Astrocyte of the spinal cord (primary cell): Measurements from ENCODE around the gene HYAL2.

Source experiments
- DNase-seq: peaks from one replicate; pipeline ENCODE4 v3.0.0; 2011; ENCODE audit warnings: low read depth, low spot score
- H3K4me3 ChIP-seq: 2 replicates; pipeline ENCODE4 v1.5.1; 2011; ENCODE audit warnings: low read depth, mild to moderate bottlenecking, low read length, moderate library complexity
- in situ Hi-C: cut with HindIII; loops from 2 replicates; pipeline ENCODE4 v1.10.0; 2017; ENCODE audit warnings: low sequenced_read_pairs
- TF ChIP-seq, protein P1 (sequence below): IDR thresholded peaks from 2 replicates; pipeline ENCODE4 v1.5.1; 2012; ENCODE audit warnings: low read depth, mild to moderate bottlenecking, low read length, inconsistent platforms

The HYAL2 gene

GRCh38 chr3:50269977-50270413 is 52.5 kb downstream of the HYAL2 start:
- no peak overlapping the region for H3K4me3 ChIP-seq
- DNase-seq: no peak
- TF ChIP-seq, protein P1, sequence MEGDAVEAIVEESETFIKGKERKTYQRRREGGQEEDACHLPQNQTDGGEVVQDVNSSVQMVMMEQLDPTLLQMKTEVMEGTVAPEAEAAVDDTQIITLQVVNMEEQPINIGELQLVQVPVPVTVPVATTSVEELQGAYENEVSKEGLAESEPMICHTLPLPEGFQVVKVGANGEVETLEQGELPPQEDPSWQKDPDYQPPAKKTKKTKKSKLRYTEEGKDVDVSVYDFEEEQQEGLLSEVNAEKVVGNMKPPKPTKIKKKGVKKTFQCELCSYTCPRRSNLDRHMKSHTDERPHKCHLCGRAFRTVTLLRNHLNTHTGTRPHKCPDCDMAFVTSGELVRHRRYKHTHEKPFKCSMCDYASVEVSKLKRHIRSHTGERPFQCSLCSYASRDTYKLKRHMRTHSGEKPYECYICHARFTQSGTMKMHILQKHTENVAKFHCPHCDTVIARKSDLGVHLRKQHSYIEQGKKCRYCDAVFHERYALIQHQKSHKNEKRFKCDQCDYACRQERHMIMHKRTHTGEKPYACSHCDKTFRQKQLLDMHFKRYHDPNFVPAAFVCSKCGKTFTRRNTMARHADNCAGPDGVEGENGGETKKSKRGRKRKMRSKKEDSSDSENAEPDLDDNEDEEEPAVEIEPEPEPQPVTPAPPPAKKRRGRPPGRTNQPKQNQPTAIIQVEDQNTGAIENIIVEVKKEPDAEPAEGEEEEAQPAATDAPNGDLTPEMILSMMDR: no peak
- in situ Hi-C loops: no loop called here

DNA sequence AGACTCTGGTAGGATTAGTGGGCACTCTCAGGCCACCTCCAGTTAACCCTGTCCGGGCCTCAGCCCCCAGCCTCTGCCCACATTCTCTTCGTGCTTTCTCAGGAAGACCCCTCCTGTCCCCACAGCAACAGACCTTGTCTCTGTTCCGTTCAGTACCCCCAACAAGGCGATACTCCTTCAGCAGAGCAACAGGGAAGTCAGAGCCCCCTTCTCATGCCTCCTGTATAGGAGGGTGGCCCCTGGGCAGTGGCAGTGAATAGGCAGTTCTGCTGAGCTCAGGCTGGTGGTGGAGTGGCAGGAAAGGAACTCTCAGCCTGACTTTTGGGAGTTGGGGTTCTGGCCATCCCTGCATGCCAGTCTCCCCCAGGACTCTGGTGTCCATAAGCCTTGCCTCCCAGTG is 53.1 kb downstream of the HYAL2 start:
- no peak overlapping the region for H3K4me3 ChIP-seq
- in situ Hi-C loops: no loop called here
- no peak for DNase-seq
- TF ChIP-seq, protein P1: no peak

GRCh38 chr3:50268703-50269451 is 53.7 kb downstream of the HYAL2 start, which contains the start of gene SEMA3B:
Gene SEMA3B (plus strand): TSS chr3:50269147. CDS start chr3:50269241, 94 bp downstream.
- TF ChIP-seq, protein P1: no peak
- in situ Hi-C loops: no loop called here
- DNase-seq: no peak
- H3K4me3 ChIP-seq: peak within 1 kb of the TSS; percentile 42

DNA sequence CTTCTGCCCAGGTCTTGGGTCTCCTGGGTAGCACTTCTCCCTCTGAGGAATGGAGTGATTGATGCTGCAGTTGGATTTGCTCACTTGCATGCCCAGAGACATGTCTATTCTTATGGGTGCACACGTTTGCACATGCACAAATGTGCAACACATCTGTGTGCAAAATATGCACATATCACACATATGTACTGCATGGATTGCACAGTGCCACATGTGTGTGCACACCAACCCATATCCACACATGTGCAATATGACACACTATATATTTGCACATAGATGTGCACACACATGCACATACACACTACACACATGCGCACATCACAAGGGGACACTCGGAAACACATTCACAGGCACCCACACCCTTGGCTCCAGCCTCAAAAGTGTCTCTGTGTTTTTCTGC is 54.3 kb downstream of the HYAL2 start:
- H3K4me3 ChIP-seq: no peak overlapping the region
- in situ Hi-C loops: no loop called here
- DNase-seq: no peak

More for the DNA sequence above, 54.3 kb downstream of the HYAL2 start:
- TF ChIP-seq, protein P1: no peak
